ENCODE measurements around the gene PRG3. TPM values are rescaled to one million over a fixed set of nuclear protein-coding genes. Genes with fewer than 3 reads are reported as not detected.

Gene PRG3
- total RNA-seq, 1 experiment from 2014 or later, result not detected

GRCh38 chr11:57370941-57371340 is 10.0 kb downstream of the PRG3 start:
- ATAC-seq, result no peak

GRCh38 chr11:57370251-57370650 is 10.7 kb downstream of the PRG3 start:
- Histone ChIP-seq H3K27me3 (ENCODE audit: control insufficient read depth, insufficient read depth, low read length) (peaks cover 3% of the 10 kb centered on the region; the same call in 1 of the 2 replicates), H3K4me1 (ENCODE audit: control insufficient read depth, insufficient read depth, low read length) (no peaks in the 10 kb centered on the region), H3K9me3 (ENCODE audit: control insufficient read depth, insufficient read depth, low read depth, low read length) (no peaks in the 10 kb centered on the region), H3K27ac (ENCODE audit: low read length) (no peak overlapping the region), H3K36me3 (ENCODE audit: control insufficient read depth, insufficient read depth, low read length) (no peaks in the 10 kb centered on the region), H3K4me3 (ENCODE audit: low read depth in 2 of 2, low read length in 2 of 2) (no peak overlapping the region)
- CTCF ChIA-PET, result no interaction called here
- intact Hi-C loops (cut with micrococcal nuclease; ENCODE audit: unreplicated experiment) (no loop called here), in situ Hi-C loops (cut with HindIII; ENCODE audit: low pct_unique_long_range_greater_than_20kb, low sequenced_read_pairs) (no loop called here)
- ATAC-seq (no peak), DNase-seq (ENCODE audit: low read depth, low spot score) (no peak)
- TF ChIP-seq POLR2AphosphoS5 (IDR thresholded peaks at IDR 0.05; ENCODE audit: low read depth, low read length) (no peak), TCF7L2 (IDR thresholded peaks at IDR 0.05; ENCODE audit: low read depth, low read length) (no peak), CTCF (IDR thresholded peaks at IDR 0.05) (no peak), REST (IDR thresholded peaks at IDR 0.05; ENCODE audit: insufficient read depth in 1 of 2, low read depth in 2 of 2, low read length in 1 of 2) (no peak), SIN3A (IDR thresholded peaks at IDR 0.05; ENCODE audit: borderline replicate concordance, insufficient read depth, low read depth, low read length) (no peak)
- POLR2A ChIA-PET, result interaction anchor here (0.6 kb wide), 1 partner anchor 203 kb away, joined by 13 read pairs; no protein-coding TSS in a partner anchor
- BruUV-seq (replicated peaks), result no TSS peak

More at GRCh38 chr11:57370941-57371340, 10.0 kb downstream of the PRG3 start:
- no TSS peak for BruUV-seq (replicated peaks)
- intact Hi-C loops (cut with micrococcal nuclease; ENCODE audit: unreplicated experiment), result no loop called here
- TF ChIP-seq POLR2AphosphoS5 (IDR thresholded peaks at IDR 0.05; ENCODE audit: low read depth, low read length) (no peak), SIN3A (IDR thresholded peaks at IDR 0.05; ENCODE audit: borderline replicate concordance, insufficient read depth, low read depth, low read length) (no peak), TCF7L2 (IDR thresholded peaks at IDR 0.05; ENCODE audit: low read depth, low read length) (no peak), REST (IDR thresholded peaks at IDR 0.05; ENCODE audit: insufficient read depth in 1 of 2, low read depth in 2 of 2, low read length in 1 of 2) (no peak), CTCF (IDR thresholded peaks at IDR 0.05) (no peak)
- DNase-seq (ENCODE audit: low read depth, low spot score), result no peak
- peaks cover 3% of the 10 kb centered on the region; the same call in 1 of the 2 replicates for H3K27me3 ChIP-seq (ENCODE audit: control insufficient read depth, insufficient read depth, low read length)
- in situ Hi-C loops (cut with HindIII; ENCODE audit: low pct_unique_long_range_greater_than_20kb, low sequenced_read_pairs), result no loop called here
- no peak overlapping the region for H3K27ac ChIP-seq (ENCODE audit: low read length)
- POLR2A ChIA-PET, result no interaction called here
- no peaks in the 10 kb centered on the region for H3K36me3 ChIP-seq (ENCODE audit: control insufficient read depth, insufficient read depth, low read length)
- H3K4me3 ChIP-seq (ENCODE audit: low read depth in 2 of 2, low read length in 2 of 2), result no peak overlapping the region
- CTCF ChIA-PET, result no interaction called here
- H3K4me1 ChIP-seq (ENCODE audit: control insufficient read depth, insufficient read depth, low read length), result no peaks in the 10 kb centered on the region
- no peaks in the 10 kb centered on the region for H3K9me3 ChIP-seq (ENCODE audit: control insufficient read depth, insufficient read depth, low read depth, low read length)

All from Panc1 (cell line).